ENCODE results near the gene PAK5.

GRCh38 chr20:9508696-9509178, 330.1 kb downstream of the PAK5 start:
- TF ChIP-seq CTCF (conservative IDR thresholded peaks at IDR 0.05; ENCODE audit: low read depth, low read length), result no peak
- TF ChIP-seq EZH2 (IDR thresholded peaks at IDR 0.05; ENCODE audit: low read length, unreplicated experiment), result no peak

Measured in PC-3 (cell line).